MM.1S (cell line): ENCODE results near the gene ADAMTS17.

Experiments used
- CTCF ChIP-seq: fragments of 300-600 bp; sonication (generic); IDR thresholded peaks from 2 replicates; pipeline ENCODE4 v1.5.1; 2016; ENCODE audit warnings: antibody characterized with exemption, low read length, mixed read lengths
- EZH2 ChIP-seq: fragments of 300-600 bp; sonication (generic); optimal IDR thresholded peaks from 2 replicates; pipeline ENCODE3; 2017; ENCODE audit warnings: low read depth, mild to moderate bottlenecking, antibody characterized with exemption, low read length, mixed read lengths

GRCh38 chr15:100026041-100026440, 315.7 kb downstream of the ADAMTS17 start:
- TF ChIP-seq EZH2 (no peak), CTCF (no peak)
